ENCODE results near the gene YY1. TPM values are rescaled to one million over a fixed set of nuclear protein-coding genes. Genes with fewer than 3 reads are reported as not detected.

YY1 gene
- total and polyA plus RNA-seq, 2 experiments from 2014 or later, result 32.6 to 58.5 TPM

GRCh38 chr14:100213587-100213955 is 25.4 kb upstream of the YY1 start:
- Histone ChIP-seq H3K79me2 (peaks cover 19% of the 10 kb centered on the region), H3K4me1 (ENCODE audit: insufficient read depth) (peaks cover 19% of the 10 kb centered on the region), H2AFZ (peak overlapping the region; percentile 84), H3K36me3 (replicated peaks; ENCODE audit: insufficient read depth, low read depth) (no peaks in the 10 kb centered on the region), H3K4me2 (peak overlapping the region; percentile 90), H3K27me3 (no peaks in the 10 kb centered on the region), H3K27ac (peak overlapping the region; percentile 100), H3K4me3 (peak overlapping the region; percentile 84), H3K9me2 (replicated peaks; ENCODE audit: insufficient read depth) (no peaks in the 10 kb centered on the region), H4K20me1 (ENCODE audit: insufficient read depth, poor library complexity, severe bottlenecking) (no peaks in the 10 kb centered on the region), H3K9me3 (ENCODE audit: low read depth) (no peaks in the 10 kb centered on the region)
- DNase-seq (ENCODE audit: low spot score), result no peak
- whole genome bisulfite sequencing (ENCODE audit: low lambda C conversion rate, missing lambda C conversion rate), result 79% methylated on average over 15 of the region's 15 CpGs
- TF ChIP-seq EZH2phosphoT487 (IDR thresholded peaks at IDR 0.05; ENCODE audit: low read depth, severe bottlenecking, unreplicated experiment) (no peak), EZH2 (IDR thresholded peaks at IDR 0.05; ENCODE audit: borderline replicate concordance) (no peak)
- TF ChIP-seq, protein P1, sequence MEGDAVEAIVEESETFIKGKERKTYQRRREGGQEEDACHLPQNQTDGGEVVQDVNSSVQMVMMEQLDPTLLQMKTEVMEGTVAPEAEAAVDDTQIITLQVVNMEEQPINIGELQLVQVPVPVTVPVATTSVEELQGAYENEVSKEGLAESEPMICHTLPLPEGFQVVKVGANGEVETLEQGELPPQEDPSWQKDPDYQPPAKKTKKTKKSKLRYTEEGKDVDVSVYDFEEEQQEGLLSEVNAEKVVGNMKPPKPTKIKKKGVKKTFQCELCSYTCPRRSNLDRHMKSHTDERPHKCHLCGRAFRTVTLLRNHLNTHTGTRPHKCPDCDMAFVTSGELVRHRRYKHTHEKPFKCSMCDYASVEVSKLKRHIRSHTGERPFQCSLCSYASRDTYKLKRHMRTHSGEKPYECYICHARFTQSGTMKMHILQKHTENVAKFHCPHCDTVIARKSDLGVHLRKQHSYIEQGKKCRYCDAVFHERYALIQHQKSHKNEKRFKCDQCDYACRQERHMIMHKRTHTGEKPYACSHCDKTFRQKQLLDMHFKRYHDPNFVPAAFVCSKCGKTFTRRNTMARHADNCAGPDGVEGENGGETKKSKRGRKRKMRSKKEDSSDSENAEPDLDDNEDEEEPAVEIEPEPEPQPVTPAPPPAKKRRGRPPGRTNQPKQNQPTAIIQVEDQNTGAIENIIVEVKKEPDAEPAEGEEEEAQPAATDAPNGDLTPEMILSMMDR (IDR thresholded peaks at IDR 0.05; ENCODE audit: poor library complexity), result no peak

DNA sequence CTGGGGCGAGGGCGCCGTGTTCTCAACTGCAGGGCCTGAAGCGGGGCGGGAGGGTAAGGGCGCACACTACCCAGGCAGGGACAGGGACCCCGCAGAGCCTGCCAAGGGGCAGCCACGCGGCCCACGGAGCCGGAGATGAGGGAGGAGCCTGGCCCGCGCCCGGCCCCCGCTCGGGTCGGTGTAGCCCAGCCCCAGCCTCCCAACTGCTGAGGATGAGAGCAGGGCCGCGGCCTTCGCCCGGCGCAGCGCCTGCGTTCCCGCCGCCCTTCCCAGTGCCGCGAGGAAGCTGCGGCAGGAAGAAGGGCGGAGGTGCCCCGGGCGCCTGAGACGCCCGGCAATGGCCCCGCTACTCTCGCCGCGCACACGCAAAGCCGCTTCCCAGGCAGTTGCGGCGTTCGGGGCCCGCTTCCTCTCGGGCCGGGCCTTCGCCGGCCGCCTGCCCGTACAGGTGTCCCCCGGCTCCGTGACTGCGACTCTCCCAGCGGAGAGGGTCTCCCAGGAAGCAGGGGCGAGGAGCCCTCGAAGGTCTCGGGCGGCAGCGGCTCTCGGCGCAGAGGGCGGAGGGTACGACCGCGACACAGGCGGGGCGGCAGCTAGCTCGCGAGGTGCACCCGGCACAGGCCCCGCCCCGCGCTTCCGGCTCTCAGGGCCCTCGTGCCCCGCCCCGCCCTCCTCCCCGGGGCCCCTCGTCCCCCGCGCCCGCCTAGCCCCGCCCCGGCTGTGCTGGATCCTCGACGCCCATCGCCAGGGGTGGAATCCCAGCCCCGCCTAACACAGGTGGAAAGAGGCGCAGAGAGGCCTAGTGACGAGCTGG is 24.8 kb upstream of the YY1 start:
- peaks cover 25% of the 10 kb centered on the region for H3K79me2 ChIP-seq
- no peaks in the 10 kb centered on the region for H3K9me3 ChIP-seq (ENCODE audit: low read depth)
- WGBS (ENCODE audit: low lambda C conversion rate, missing lambda C conversion rate), result 5% methylated on average over 70 of the region's 90 CpGs
- peak overlapping the region; percentile 84 for H3K4me3 ChIP-seq
- peaks cover 19% of the 10 kb centered on the region for H3K4me1 ChIP-seq (ENCODE audit: insufficient read depth)
- no peaks in the 10 kb centered on the region for H3K9me2 ChIP-seq (replicated peaks; ENCODE audit: insufficient read depth)
- peak overlapping the region; percentile 100 for H3K27ac ChIP-seq
- H3K36me3 ChIP-seq (replicated peaks; ENCODE audit: insufficient read depth, low read depth), result no peaks in the 10 kb centered on the region
- TF ChIP-seq, protein P1 (IDR thresholded peaks at IDR 0.05; ENCODE audit: poor library complexity), result no peak
- TF ChIP-seq EZH2phosphoT487 (IDR thresholded peaks at IDR 0.05; ENCODE audit: low read depth, severe bottlenecking, unreplicated experiment) (no peak), EZH2 (IDR thresholded peaks at IDR 0.05; ENCODE audit: borderline replicate concordance) (no peak)
- no peaks in the 10 kb centered on the region for H4K20me1 ChIP-seq (ENCODE audit: insufficient read depth, poor library complexity, severe bottlenecking)
- H3K27me3 ChIP-seq, result no peaks in the 10 kb centered on the region
- peak overlapping the region; percentile 90 for H3K4me2 ChIP-seq
- peak; percentile 98 for DNase-seq (ENCODE audit: low spot score)
- H2AFZ ChIP-seq, result peak overlapping the region; percentile 84

DNA sequence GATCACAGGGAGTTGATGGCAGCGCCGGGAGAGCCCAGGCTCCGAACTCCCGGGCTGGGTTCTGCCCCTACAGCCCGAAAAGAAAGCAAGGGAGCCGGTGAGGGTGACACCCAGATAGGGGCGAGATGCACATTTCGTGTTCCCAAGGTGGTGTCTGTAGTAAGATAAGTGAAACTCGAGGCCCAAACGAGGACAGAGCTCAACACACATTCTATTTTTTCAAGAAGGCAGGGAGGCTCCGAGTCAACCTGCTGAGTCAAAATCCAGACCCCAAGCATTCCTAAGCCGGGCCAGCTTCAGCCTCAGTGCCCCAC is 24.2 kb upstream of the YY1 start:
- Histone ChIP-seq H3K9me3 (ENCODE audit: low read depth) (no peaks in the 10 kb centered on the region), H3K4me1 (ENCODE audit: insufficient read depth) (peaks cover 19% of the 10 kb centered on the region), H4K20me1 (ENCODE audit: insufficient read depth, poor library complexity, severe bottlenecking) (no peaks in the 10 kb centered on the region), H3K4me3 (no peak overlapping the region), H3K36me3 (replicated peaks; ENCODE audit: insufficient read depth, low read depth) (no peaks in the 10 kb centered on the region), H3K79me2 (peaks cover 29% of the 10 kb centered on the region), H3K27me3 (no peaks in the 10 kb centered on the region), H3K4me2 (peak overlapping the region; percentile 90), H3K27ac (peak overlapping the region; percentile 100), H2AFZ (peak overlapping the region; percentile 64), H3K9me2 (replicated peaks; ENCODE audit: insufficient read depth) (no peaks in the 10 kb centered on the region)
- TF ChIP-seq EZH2 (IDR thresholded peaks at IDR 0.05; ENCODE audit: borderline replicate concordance), result no peak
- TF ChIP-seq EZH2phosphoT487 (IDR thresholded peaks at IDR 0.05; ENCODE audit: low read depth, severe bottlenecking, unreplicated experiment), result no peak
- TF ChIP-seq, protein P1 (IDR thresholded peaks at IDR 0.05; ENCODE audit: poor library complexity), result no peak
- WGBS (ENCODE audit: low lambda C conversion rate, missing lambda C conversion rate), result 34% methylated on average over 12 of the region's 12 CpGs
- no peak for DNase-seq (ENCODE audit: low spot score)
